Measurements from ENCODE around the gene TP53.
"Not testable (repeated sequence)": the region's sequence is repeated elsewhere in the genome, so short reads cannot be mapped to it uniquely, and the experiment has no call there.

Gene TP53

GRCh38 chr17:7647018-7647417, 40.3 kb downstream of the TP53 start:
- Histone ChIP-seq H3K9me3 (ENCODE audit: control insufficient read depth in 2 of 2, low read length in 2 of 2) (no peaks in the 10 kb centered on the region), H3K4me1 (ENCODE audit: control insufficient read depth, insufficient read depth, low read length) (peaks cover 18% of the 10 kb centered on the region), H3K4me3 (ENCODE audit: low read length in 2 of 2) (no peak overlapping the region), H3K36me3 (ENCODE audit: control insufficient read depth in 2 of 2, insufficient read depth in 2 of 2, low read length in 2 of 2) (no peaks in the 10 kb centered on the region), H3K9ac (ENCODE audit: low read length in 2 of 2) (no peak overlapping the region), H3K27ac (ENCODE audit: low read length) (no peak overlapping the region), H3K27me3 (ENCODE audit: control insufficient read depth in 1 of 2, insufficient read depth in 2 of 2, low read length in 2 of 2) (peaks cover 9 to 17% of the 10 kb centered on the region in 2 donors)

- H3K4me3 ChIP-seq (ENCODE audit: low read length in 2 of 2) = no peak overlapping the region
- H3K9ac ChIP-seq (ENCODE audit: low read length in 2 of 2) = no peak overlapping the region
- no peaks in the 10 kb centered on the region for H3K36me3 ChIP-seq (ENCODE audit: control insufficient read depth in 2 of 2, insufficient read depth in 2 of 2, low read length in 2 of 2)
- H3K27me3 ChIP-seq (ENCODE audit: control insufficient read depth in 1 of 2, insufficient read depth in 2 of 2, low read length in 2 of 2) = peaks cover 9 to 13% of the 10 kb centered on the region in 2 donors
- H3K27ac ChIP-seq (ENCODE audit: low read length) = no peak overlapping the region
- H3K4me1 ChIP-seq (ENCODE audit: control insufficient read depth, insufficient read depth, low read length) = peaks cover 14% of the 10 kb centered on the region
- H3K9me3 ChIP-seq (ENCODE audit: control insufficient read depth in 2 of 2, low read length in 2 of 2) = no peaks in the 10 kb centered on the region
Observed at GRCh38 chr17:7646457-7646856, 40.8 kb downstream of the TP53 start.

- no peaks in the 10 kb centered on the region for H3K9me3 ChIP-seq (ENCODE audit: control insufficient read depth in 2 of 2, low read length in 2 of 2)
- no peak overlapping the region for H3K9ac ChIP-seq (ENCODE audit: low read length in 2 of 2)
- no peaks in the 10 kb centered on the region for H3K36me3 ChIP-seq (ENCODE audit: control insufficient read depth in 2 of 2, insufficient read depth in 2 of 2, low read length in 2 of 2)
Observed at GRCh38 chr17:7644775-7645174, 42.5 kb downstream of the TP53 start.

GRCh38 chr17:7641635-7642034, 45.7 kb downstream of the TP53 start:
- not testable (repeated sequence) for H3K4me1 ChIP-seq (ENCODE audit: control insufficient read depth, insufficient read depth, low read length); H3K9me3 ChIP-seq (ENCODE audit: control insufficient read depth in 2 of 2, low read length in 2 of 2); H3K27ac ChIP-seq (ENCODE audit: low read length)

More at GRCh38 chr17:7644775-7645174, 42.5 kb downstream of the TP53 start:
- Histone ChIP-seq H3K4me3 (ENCODE audit: low read length in 2 of 2) (no peak overlapping the region), H3K27ac (ENCODE audit: low read length) (no peak overlapping the region), H3K4me1 (ENCODE audit: control insufficient read depth, insufficient read depth, low read length) (no peaks in the 10 kb centered on the region), H3K27me3 (ENCODE audit: control insufficient read depth in 1 of 2, insufficient read depth in 2 of 2, low read length in 2 of 2) (peaks cover 1 to 2% of the 10 kb centered on the region in 2 donors)

GRCh38 chr17:7640783-7641182, 46.5 kb downstream of the TP53 start:
- Histone ChIP-seq H3K4me1 (ENCODE audit: control insufficient read depth, insufficient read depth, low read length) (no peaks in the 10 kb centered on the region), H3K36me3 (ENCODE audit: control insufficient read depth in 2 of 2, insufficient read depth in 2 of 2, low read length in 2 of 2) (no peaks in the 10 kb centered on the region), H3K27ac (ENCODE audit: low read length) (no peak overlapping the region), H3K4me3 (ENCODE audit: low read length in 2 of 2) (no peak overlapping the region), H3K9ac (ENCODE audit: low read length in 2 of 2) (no peak overlapping the region), H3K27me3 (ENCODE audit: control insufficient read depth in 1 of 2, insufficient read depth in 2 of 2, low read length in 2 of 2) (no peaks in the 10 kb centered on the region), H3K9me3 (ENCODE audit: control insufficient read depth in 2 of 2, low read length in 2 of 2) (no peaks in the 10 kb centered on the region)

More at GRCh38 chr17:7641635-7642034, 45.7 kb downstream of the TP53 start:
- not testable (repeated sequence) for H3K4me3 ChIP-seq (ENCODE audit: low read length in 2 of 2); H3K36me3 ChIP-seq (ENCODE audit: control insufficient read depth in 2 of 2, insufficient read depth in 2 of 2, low read length in 2 of 2); H3K9ac ChIP-seq (ENCODE audit: low read length in 2 of 2); H3K27me3 ChIP-seq (ENCODE audit: control insufficient read depth in 1 of 2, insufficient read depth in 2 of 2, low read length in 2 of 2)

- H3K27ac ChIP-seq (ENCODE audit: low read length) = no peak overlapping the region
- H3K36me3 ChIP-seq (ENCODE audit: control insufficient read depth in 2 of 2, insufficient read depth in 2 of 2, low read length in 2 of 2) = no peaks in the 10 kb centered on the region
- H3K27me3 ChIP-seq (ENCODE audit: control insufficient read depth in 1 of 2, insufficient read depth in 2 of 2, low read length in 2 of 2) = no peaks in the 10 kb centered on the region
- no peak overlapping the region for H3K9ac ChIP-seq (ENCODE audit: low read length in 2 of 2)
- peaks cover 2% of the 10 kb centered on the region for H3K4me1 ChIP-seq (ENCODE audit: control insufficient read depth, insufficient read depth, low read length)
- no peaks in the 10 kb centered on the region for H3K9me3 ChIP-seq (ENCODE audit: control insufficient read depth in 2 of 2, low read length in 2 of 2)
- H3K4me3 ChIP-seq (ENCODE audit: low read length in 2 of 2) = no peak overlapping the region
Observed at GRCh38 chr17:7636163-7636562, 51.1 kb downstream of the TP53 start.

- Histone ChIP-seq H3K27me3 (ENCODE audit: control insufficient read depth in 1 of 2, insufficient read depth in 2 of 2, low read length in 2 of 2) (no peaks in the 10 kb centered on the region), H3K4me3 (ENCODE audit: low read length in 2 of 2) (no peak overlapping the region), H3K9ac (ENCODE audit: low read length in 2 of 2) (peak overlapping the region; percentile 28 to 36), H3K4me1 (ENCODE audit: control insufficient read depth, insufficient read depth, low read length) (peaks cover 2% of the 10 kb centered on the region), H3K36me3 (ENCODE audit: control insufficient read depth in 2 of 2, insufficient read depth in 2 of 2, low read length in 2 of 2) (no peaks in the 10 kb centered on the region), H3K9me3 (ENCODE audit: control insufficient read depth in 2 of 2, low read length in 2 of 2) (no peaks in the 10 kb centered on the region), H3K27ac (ENCODE audit: low read length) (no peak overlapping the region)
Observed at GRCh38 chr17:7634384-7634783, 52.9 kb downstream of the TP53 start.

GRCh38 chr17:7633093-7633492, 54.2 kb downstream of the TP53 start:
- Histone ChIP-seq H3K4me1 (ENCODE audit: control insufficient read depth, insufficient read depth, low read length) (peaks cover 2% of the 10 kb centered on the region), H3K9ac (ENCODE audit: low read length in 2 of 2) (no peak overlapping the region), H3K36me3 (ENCODE audit: control insufficient read depth in 2 of 2, insufficient read depth in 2 of 2, low read length in 2 of 2) (no peaks in the 10 kb centered on the region), H3K9me3 (ENCODE audit: control insufficient read depth in 2 of 2, low read length in 2 of 2) (no peaks in the 10 kb centered on the region), H3K4me3 (ENCODE audit: low read length in 2 of 2) (no peak overlapping the region), H3K27me3 (ENCODE audit: control insufficient read depth in 1 of 2, insufficient read depth in 2 of 2, low read length in 2 of 2) (no peaks in the 10 kb centered on the region), H3K27ac (ENCODE audit: low read length) (no peak overlapping the region)

- Histone ChIP-seq H3K27ac (ENCODE audit: low read length) (no peak overlapping the region), H3K9me3 (ENCODE audit: control insufficient read depth in 2 of 2, low read length in 2 of 2) (no peaks in the 10 kb centered on the region), H3K9ac (ENCODE audit: low read length in 2 of 2) (no peak overlapping the region), H3K4me3 (ENCODE audit: low read length in 2 of 2) (no peak overlapping the region), H3K36me3 (ENCODE audit: control insufficient read depth in 2 of 2, insufficient read depth in 2 of 2, low read length in 2 of 2) (no peaks in the 10 kb centered on the region), H3K27me3 (ENCODE audit: control insufficient read depth in 1 of 2, insufficient read depth in 2 of 2, low read length in 2 of 2) (no peaks in the 10 kb centered on the region), H3K4me1 (ENCODE audit: control insufficient read depth, insufficient read depth, low read length) (peaks cover 4% of the 10 kb centered on the region)
Observed at GRCh38 chr17:7632492-7632894, 54.8 kb downstream of the TP53 start.

GRCh38 chr17:7631398-7632380, 55.6 kb downstream of the TP53 start:
- Histone ChIP-seq H3K36me3 (ENCODE audit: control insufficient read depth in 2 of 2, insufficient read depth in 2 of 2, low read length in 2 of 2) (no peaks in the 10 kb centered on the region), H3K27ac (ENCODE audit: low read length) (no peak overlapping the region), H3K4me3 (ENCODE audit: low read length in 2 of 2) (no peak overlapping the region), H3K4me1 (ENCODE audit: control insufficient read depth, insufficient read depth, low read length) (peaks cover 9% of the 10 kb centered on the region), H3K27me3 (ENCODE audit: control insufficient read depth in 1 of 2, insufficient read depth in 2 of 2, low read length in 2 of 2) (no peaks in the 10 kb centered on the region), H3K9me3 (ENCODE audit: control insufficient read depth in 2 of 2, low read length in 2 of 2) (no peaks in the 10 kb centered on the region), H3K9ac (ENCODE audit: low read length in 2 of 2) (no peak overlapping the region)
